ENCODE measurements around the gene ZCCHC17.

ZCCHC17 gene

DNA sequence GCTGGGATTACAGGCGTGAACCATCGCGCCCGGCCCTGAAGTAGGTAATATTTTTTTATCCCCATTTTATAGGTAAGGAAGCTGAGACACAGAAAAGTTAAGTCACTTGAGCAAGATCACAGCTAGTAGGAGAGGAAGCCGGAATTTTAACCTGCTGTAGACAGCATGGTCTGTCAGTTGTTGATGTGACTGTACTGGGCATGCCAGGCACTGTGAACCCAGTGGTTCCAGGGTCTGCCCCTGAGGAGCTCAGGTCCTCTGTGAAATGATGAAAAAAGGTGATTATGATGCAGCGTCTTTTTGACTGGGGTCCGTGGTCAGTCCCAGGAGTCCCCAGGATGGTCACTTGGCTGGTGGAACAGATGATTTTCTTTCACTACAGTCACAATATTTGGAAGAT, 92.8 kb downstream of the ZCCHC17 start:
- no peak for DNase-seq (ENCODE audit: low read depth in 4 of 4, low spot score in 1 of 4)

DNA sequence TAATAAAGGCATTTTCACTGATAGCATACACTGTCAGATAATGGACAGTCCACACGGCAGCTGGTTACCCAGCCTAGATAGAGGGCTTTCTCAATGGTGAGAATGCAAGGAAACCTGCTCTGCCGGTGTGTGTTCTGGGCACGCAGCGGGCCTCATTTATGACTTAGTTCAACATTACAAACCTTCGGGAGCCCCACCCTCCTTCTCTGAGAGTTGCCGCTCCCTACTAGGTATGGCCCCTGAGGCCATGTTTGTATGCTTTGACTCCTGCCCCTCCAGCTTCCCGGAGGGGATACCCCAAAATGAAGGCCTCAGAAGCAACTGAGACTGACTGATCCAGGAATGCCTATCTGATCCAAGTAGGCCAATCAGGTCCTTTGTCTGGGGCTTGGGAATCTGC, 93.2 kb downstream of the ZCCHC17 start:
- DNase-seq (ENCODE audit: low read depth in 4 of 4, low spot score in 1 of 4) = no peak

- DNase-seq (ENCODE audit: low read depth in 4 of 4, low spot score in 1 of 4) = no peak
Observed at GRCh38 chr1:31393463-31393862, 96.6 kb downstream of the ZCCHC17 start.

- peak; percentile 64 to 78 (median 72) for DNase-seq (ENCODE audit: low read depth in 4 of 4, low spot score in 1 of 4)
Observed at GRCh38 chr1:31394584-31395193, 97.9 kb downstream of the ZCCHC17 start.

DNA sequence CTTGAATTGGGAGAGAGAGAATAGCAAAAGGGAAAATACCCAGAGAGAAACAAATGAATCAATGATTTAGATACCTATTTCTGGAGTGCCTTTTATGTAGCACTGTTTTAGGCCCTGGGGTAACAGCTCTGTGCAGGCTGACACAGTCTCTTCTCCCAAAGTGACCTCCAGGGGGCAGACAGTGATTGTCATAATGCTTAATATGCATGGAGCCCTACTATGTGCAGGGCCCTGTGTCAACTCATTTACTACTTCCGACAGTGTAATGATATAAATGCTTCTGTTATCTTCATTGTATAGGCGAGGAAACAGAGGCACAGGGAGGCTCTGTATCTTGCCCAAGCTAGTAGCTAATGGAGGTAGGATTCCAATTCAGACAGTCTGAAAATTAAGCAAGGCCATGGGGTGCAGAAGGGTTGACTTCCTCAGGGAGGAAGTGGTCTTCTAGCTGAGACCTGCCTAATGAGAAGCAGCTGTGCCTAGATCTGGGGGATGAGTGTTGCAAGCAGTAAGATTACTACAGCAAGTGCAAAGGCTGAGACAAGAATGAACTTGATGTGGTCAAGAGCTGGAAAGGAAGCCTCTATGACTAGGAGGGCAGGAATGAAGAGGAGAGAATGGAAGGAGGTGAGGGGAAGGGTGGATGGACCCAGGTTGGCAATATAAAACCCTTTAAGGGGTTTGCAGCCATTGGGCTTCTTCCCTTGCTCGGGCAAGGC, 100.0 kb downstream of the ZCCHC17 start:
- DNase-seq (ENCODE audit: low read depth in 4 of 4, low spot score in 1 of 4) = no peak

DNA sequence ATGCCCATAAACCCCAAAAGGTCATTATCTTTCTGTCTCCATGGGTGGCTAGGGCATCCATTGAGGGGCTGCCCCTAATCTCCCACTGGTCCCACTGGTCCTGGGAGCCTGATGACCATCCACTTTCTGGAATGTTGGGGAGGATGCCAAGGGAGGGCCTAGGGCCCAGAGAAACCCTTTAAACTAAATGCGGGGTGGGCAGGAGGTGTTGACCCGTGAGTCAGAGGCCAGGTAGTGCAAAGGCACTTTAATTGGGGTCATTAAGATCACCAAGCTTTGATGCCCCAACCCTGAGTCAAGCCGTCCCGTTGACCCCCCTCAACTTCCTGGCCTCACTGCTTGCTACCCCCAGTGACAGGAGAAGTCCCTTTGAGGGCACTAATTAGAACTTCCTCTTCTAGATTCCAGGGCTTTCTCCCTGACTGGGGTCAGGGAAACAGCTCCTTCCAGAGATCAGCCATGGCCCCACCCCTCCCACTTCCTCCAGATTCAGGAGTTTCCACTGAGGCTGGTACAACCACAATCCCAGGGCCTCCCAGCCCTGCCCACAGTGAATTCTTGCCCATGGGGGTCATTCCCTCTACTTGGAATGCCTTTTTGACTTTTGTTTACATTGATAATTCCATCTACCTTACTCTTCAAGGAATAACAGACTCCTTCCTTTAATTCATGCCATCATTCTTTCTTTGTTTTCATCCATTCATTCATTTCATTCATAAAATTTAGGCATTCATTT, 100.7 kb downstream of the ZCCHC17 start:
- no peak for DNase-seq (ENCODE audit: low read depth in 4 of 4, low spot score in 1 of 4)

DNA sequence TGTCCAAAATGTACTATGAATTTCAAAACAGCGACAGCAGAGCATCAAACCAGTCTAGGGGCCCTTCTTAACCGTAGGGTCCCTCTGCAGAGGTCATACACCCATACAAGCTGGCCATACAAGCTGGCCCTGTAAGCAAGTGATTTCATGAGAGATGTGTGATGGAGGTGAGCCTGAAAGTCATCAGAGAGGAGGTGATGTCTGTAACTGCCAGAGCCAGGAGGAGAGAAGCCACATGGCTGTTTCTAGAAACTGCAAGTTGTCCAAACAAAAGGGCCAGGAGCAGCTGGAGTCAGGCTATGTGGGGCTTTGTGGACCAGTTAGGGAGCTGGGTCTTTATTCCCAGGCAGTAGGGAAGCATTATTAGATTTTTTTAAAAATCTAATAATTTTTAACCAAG, 101.4 kb downstream of the ZCCHC17 start:
- DNase-seq (ENCODE audit: low read depth in 4 of 4, low spot score in 1 of 4) = no peak

DNA sequence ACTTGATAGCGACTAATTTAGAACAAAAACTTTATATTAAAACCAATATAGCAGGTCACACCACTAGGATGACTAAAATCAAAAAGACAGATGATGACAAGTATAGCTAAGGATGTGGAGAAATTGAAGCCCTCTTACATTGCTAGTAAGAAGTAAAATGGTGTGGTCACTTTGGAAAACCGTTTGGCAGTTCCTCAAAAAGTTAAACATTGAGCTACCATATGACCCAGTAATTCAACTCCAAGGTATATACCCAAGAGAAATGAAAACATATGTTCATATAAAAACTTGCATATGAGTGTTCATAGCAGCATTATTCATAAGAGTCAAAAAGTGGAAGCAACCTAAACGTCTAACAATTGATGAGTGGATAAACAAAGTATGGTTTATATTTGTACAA, 103.1 kb downstream of the ZCCHC17 start:
- no peak for DNase-seq (ENCODE audit: low read depth in 4 of 4, low spot score in 1 of 4)

DNA sequence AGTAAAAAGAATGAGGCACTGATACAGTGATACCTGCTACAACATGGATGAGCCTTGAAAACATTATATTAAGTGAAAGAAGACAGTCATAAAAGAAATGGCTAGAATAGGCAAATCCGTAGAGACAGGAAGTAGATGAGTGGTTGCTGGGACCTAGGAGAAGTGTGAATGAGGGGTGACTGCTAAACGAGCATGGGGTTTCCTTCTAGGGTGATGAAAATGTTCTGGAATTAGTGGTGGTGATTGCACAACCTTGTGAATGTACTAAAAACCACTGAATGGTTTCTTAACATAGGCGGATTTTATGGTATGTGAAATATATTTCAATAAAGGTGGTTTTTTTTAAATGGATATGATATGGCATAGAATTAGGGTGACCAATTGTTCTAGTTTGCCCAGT, 103.6 kb downstream of the ZCCHC17 start:
- DNase-seq (ENCODE audit: low read depth in 4 of 4, low spot score in 1 of 4) = no peak

- no peak for DNase-seq (ENCODE audit: low read depth in 4 of 4, low spot score in 1 of 4)
Observed at GRCh38 chr1:31401241-31401640, 104.4 kb downstream of the ZCCHC17 start.

DNA sequence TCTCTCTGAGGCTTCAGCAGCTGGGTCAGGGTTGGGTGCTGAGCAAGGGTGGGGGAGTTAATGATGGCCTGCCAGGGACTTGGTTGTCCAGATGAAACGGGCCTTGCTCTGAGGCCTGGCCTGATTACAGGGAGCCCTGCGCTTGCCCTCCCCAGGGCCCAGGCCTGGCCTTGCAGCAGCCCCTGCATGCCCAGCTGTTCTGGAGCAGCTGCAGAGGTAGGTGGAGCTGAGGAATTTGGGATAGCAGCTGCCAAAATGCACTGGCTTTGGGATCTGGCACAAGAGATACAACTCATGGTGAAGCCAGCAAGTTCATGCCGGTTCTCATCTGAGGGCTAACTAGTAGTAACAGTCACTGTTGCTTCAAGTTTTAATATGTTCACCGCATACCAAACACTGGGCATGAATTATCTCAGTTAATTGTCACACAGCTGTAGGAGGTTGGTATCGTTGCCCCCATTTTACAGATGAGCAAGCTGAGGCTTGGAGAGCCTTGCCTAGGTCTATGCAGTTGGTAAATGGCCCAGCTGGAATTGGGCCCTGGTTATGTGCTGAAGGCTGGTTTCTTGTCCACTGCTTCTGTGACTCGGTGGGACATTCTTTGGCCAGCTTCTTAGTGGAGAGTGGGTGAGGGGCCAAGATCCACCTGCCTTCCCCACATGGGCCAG, 108.9 kb downstream of the ZCCHC17 start:
- no peak for DNase-seq (ENCODE audit: low read depth in 4 of 4, low spot score in 1 of 4)

- DNase-seq (ENCODE audit: low read depth in 4 of 4, low spot score in 1 of 4) = no peak
Observed at GRCh38 chr1:31407029-31407626, 110.3 kb downstream of the ZCCHC17 start.

DNA sequence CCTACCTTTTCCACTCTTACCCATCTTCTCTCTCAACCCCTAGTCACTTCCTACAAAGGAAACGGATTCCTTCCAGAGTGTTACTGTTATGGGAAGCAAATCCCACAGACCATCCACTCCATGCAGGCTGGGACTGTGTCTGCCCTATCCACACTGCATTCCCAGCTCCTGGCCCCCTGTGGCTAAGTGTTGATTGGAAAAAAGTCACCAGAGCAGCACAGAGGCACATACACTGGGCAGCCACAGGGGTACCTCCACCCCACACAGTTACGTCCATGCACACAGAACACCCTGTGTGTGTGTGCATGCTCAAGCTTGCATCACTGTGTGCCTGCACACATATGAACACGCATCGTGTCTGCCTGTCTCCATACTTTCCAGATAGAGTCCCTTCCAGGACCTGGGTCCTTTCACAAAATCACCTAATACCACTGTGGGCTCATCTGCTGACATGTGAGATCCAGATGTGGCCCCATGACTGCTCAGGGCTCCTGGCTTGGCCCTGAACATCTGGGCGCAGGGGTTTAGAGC, 112.0 kb downstream of the ZCCHC17 start:
- no peak for DNase-seq (ENCODE audit: low read depth in 4 of 4, low spot score in 1 of 4)

- DNase-seq (ENCODE audit: low read depth in 4 of 4, low spot score in 1 of 4) = no peak
Observed at GRCh38 chr1:31409946-31410858, 113.4 kb downstream of the ZCCHC17 start.

- DNase-seq (ENCODE audit: low read depth in 4 of 4, low spot score in 1 of 4) = no peak
Observed at GRCh38 chr1:31410871-31411270, 114.0 kb downstream of the ZCCHC17 start.

GRCh38 chr1:31412205-31412604, 115.4 kb downstream of the ZCCHC17 start:
- DNase-seq (ENCODE audit: low read depth in 4 of 4, low spot score in 1 of 4) = no peak

- no peak for DNase-seq (ENCODE audit: low read depth in 4 of 4, low spot score in 1 of 4)
Observed at GRCh38 chr1:31412732-31413404, 116.0 kb downstream of the ZCCHC17 start, which contains the start of gene SERINC2. Gene SERINC2 (plus strand): TSS chr1:31413213. CDS start chr1:31413266, 53 bp downstream.

- peak in 1 of 4 experiments; percentile 6 for DNase-seq (ENCODE audit: low read depth in 4 of 4, low spot score in 1 of 4)
Observed at GRCh38 chr1:31413405-31414001, 116.7 kb downstream of the ZCCHC17 start.

All from stimulated activated CD4-positive, alpha-beta T cell treated with anti-CD3 and anti-CD28 coated beads, Interleukin-1b, Interleukin-23, amount 100 ng/mL, for 24 hours (primary cell).